HG03378 (cell line): ENCODE measurements around the gene CCR7.
A peak's percentile ranks its signal among the peaks of the same experiment; 100 is the strongest.

Source experiments
- ATAC-seq: cut with Tn5 transposase; IDR thresholded peaks from one replicate; pipeline ENCODE4 v1.9.1; 2021; ENCODE audit warnings: mild to moderate bottlenecking, moderate library complexity; ENCODE audit not compliant: unreplicated experiment

CCR7 gene

GRCh38 chr17:40564883-40565768 lies at the start of gene CCR7:
TSS of gene CCR7 (minus strand) at chr17:40565472. CDS start at chr17:40565409, 63 bp downstream.
- ATAC-seq, result no peak

GRCh38 chr17:40614431-40615067 lies 49.3 kb upstream of the CCR7 start:
- peak; percentile 8 for ATAC-seq

- ATAC-seq, result no peak
These were observed 48.3 kb upstream of the CCR7 start for GRCh38 chr17:40613467-40614154.

GRCh38 chr17:40612599-40613244 lies 47.5 kb upstream of the CCR7 start:
- ATAC-seq, result no peak

- no peak for ATAC-seq
These were observed 46.7 kb upstream of the CCR7 start for GRCh38 chr17:40611840-40612474.

GRCh38 chr17:40610359-40610758 lies 45.1 kb upstream of the CCR7 start:
- ATAC-seq, result no peak

- ATAC-seq, result no peak
These were observed 42.8 kb upstream of the CCR7 start for GRCh38 chr17:40608061-40608581.

GRCh38 chr17:40607641-40608040 lies 42.4 kb upstream of the CCR7 start:
- ATAC-seq, result no peak

GRCh38 chr17:40606548-40607353 lies 41.5 kb upstream of the CCR7 start:
- no peak for ATAC-seq

GRCh38 chr17:40605306-40605705 lies 40.0 kb upstream of the CCR7 start:
- no peak for ATAC-seq

GRCh38 chr17:40604327-40605080 lies 39.2 kb upstream of the CCR7 start:
- no peak for ATAC-seq

GRCh38 chr17:40602445-40603443 lies 37.5 kb upstream of the CCR7 start:
- no peak for ATAC-seq

GRCh38 chr17:40600486-40601046 lies 35.3 kb upstream of the CCR7 start:
- no peak for ATAC-seq

GRCh38 chr17:40599468-40599763 lies 34.1 kb upstream of the CCR7 start:
- ATAC-seq, result no peak

- peak; percentile 60 for ATAC-seq
These were observed 33.6 kb upstream of the CCR7 start for GRCh38 chr17:40598619-40599467.

- no peak for ATAC-seq
These were observed 33.0 kb upstream of the CCR7 start for GRCh38 chr17:40598301-40598618.
